ENCODE data around the gene GGPS1.
A peak's percentile ranks its signal among the peaks of the same experiment; 100 is the strongest.
"Not testable (repeated sequence)": the region's sequence is repeated elsewhere in the genome, so short reads cannot be mapped to it uniquely, and the experiment has no call there.

The GGPS1 gene

GRCh38 chr1:235339746-235340145, 11.4 kb downstream of the GGPS1 start:
- no peak for DNase-seq (ENCODE audit: low read depth)

- no peak for DNase-seq (ENCODE audit: low read depth)
Observed at GRCh38 chr1:235341334-235341733, 13.0 kb downstream of the GGPS1 start.

- no peak for DNase-seq (ENCODE audit: low read depth)
Observed at GRCh38 chr1:235342039-235342438, 13.7 kb downstream of the GGPS1 start.

GRCh38 chr1:235342471-235342870, 14.1 kb downstream of the GGPS1 start:
- no peak for DNase-seq (ENCODE audit: low read depth)

GRCh38 chr1:235343726-235344125, 15.4 kb downstream of the GGPS1 start:
- DNase-seq (ENCODE audit: low read depth), result no peak

GRCh38 chr1:235351441-235351840, 23.1 kb downstream of the GGPS1 start:
- no peak for DNase-seq (ENCODE audit: low read depth)

GRCh38 chr1:235351898-235352297, 23.5 kb downstream of the GGPS1 start:
- DNase-seq (ENCODE audit: low read depth), result no peak

GRCh38 chr1:235357485-235358373, 29.4 kb downstream of the GGPS1 start:
- no peak for DNase-seq (ENCODE audit: low read depth)

GRCh38 chr1:235358899-235359298, 30.5 kb downstream of the GGPS1 start:
- DNase-seq (ENCODE audit: low read depth), result no peak

GRCh38 chr1:235364189-235364588, 35.8 kb downstream of the GGPS1 start:
- not testable (repeated sequence) for DNase-seq (ENCODE audit: low read depth)

- DNase-seq (ENCODE audit: low read depth), result no peak
Observed at GRCh38 chr1:235366286-235366685, 37.9 kb downstream of the GGPS1 start.

- DNase-seq (ENCODE audit: low read depth), result peak; percentile 85
Observed at GRCh38 chr1:235367000-235367908, 38.9 kb downstream of the GGPS1 start, which contains the start of gene TBCE. Gene TBCE, plus strand, starts transcription at chr1:235367427. Its CDS starts 12,623 bp downstream, at chr1:235380050.

GRCh38 chr1:235368428-235368827, 40.1 kb downstream of the GGPS1 start:
- no peak for DNase-seq (ENCODE audit: low read depth)

- no peak for DNase-seq (ENCODE audit: low read depth)
Observed at GRCh38 chr1:235369802-235370201, 41.4 kb downstream of the GGPS1 start.

GRCh38 chr1:235375919-235376605, 47.7 kb downstream of the GGPS1 start:
- DNase-seq (ENCODE audit: low read depth), result no peak

- DNase-seq (ENCODE audit: low read depth), result not testable (repeated sequence)
Observed at GRCh38 chr1:235378134-235378735, 49.9 kb downstream of the GGPS1 start.

- DNase-seq (ENCODE audit: low read depth), result not testable (repeated sequence)
Observed at GRCh38 chr1:235381955-235382739, 53.8 kb downstream of the GGPS1 start.

GRCh38 chr1:235385633-235386032, 57.3 kb downstream of the GGPS1 start:
- DNase-seq (ENCODE audit: low read depth), result not testable (repeated sequence)

- no peak for DNase-seq (ENCODE audit: low read depth)
Observed at GRCh38 chr1:235391874-235392273, 63.5 kb downstream of the GGPS1 start.
